ENCODE results near the gene TSGA10IP.

The TSGA10IP gene

DNA sequence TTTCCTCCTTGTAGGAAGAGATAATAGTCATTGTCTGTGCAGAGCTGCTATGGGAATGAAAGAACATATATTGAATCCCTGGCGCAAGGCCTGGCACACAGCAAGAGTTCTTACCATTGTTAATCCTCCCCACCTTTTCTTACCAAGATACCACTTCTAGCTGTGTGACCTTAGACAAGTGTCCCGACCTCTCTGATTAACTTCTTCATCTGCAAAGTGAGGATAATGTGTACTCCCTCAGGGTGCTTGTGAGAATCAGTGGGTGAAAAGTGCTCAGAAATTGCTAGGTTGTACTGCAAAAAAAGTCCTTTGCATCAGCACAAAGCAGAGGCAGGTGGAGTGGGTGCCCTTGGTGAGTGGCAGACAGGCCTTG lies 62.8 kb downstream of the TSGA10IP start:
- no peak for DNase-seq (ENCODE audit: low read depth)

GRCh38 chr11:66008468-66009101 lies 63.3 kb downstream of the TSGA10IP start:
- no peak for DNase-seq (ENCODE audit: low read depth)
